HEK293T (cell line): Measurements from ENCODE around the gene CALCR.

Experiments
- BHLHE40 ChIP-seq: fragments of 450-650 bp; IDR thresholded peaks from 2 replicates; pipeline ENCODE4 v1.6.1; 2016; ENCODE audit warnings: mild to moderate bottlenecking, moderate library complexity, borderline replicate concordance
- SP1 ChIP-seq: fragments of 450-650 bp; IDR thresholded peaks from 2 replicates; pipeline ENCODE4 v1.6.1; 2017

- TF ChIP-seq BHLHE40 (no peak), SP1 (no peak)
These were observed 11.6 kb downstream of the CALCR start for GRCh38 chr7:93562936-93563335.
